WTC11 (cell line): Measurements from ENCODE around the gene CHL1. TPM values are rescaled to one million over a fixed set of nuclear protein-coding genes. Genes with fewer than 3 reads are reported as not detected.

Experiments used
- ATAC-seq: fragments of 200-7000 bp; cut with Tn5 transposase; 2 replicates; pipeline ENCODE4 v1.10.0; 2021; ENCODE audit warnings: mild to moderate bottlenecking, moderate library complexity
- CTCF ChIA-PET: fragments of 300-600 bp; sonication (Branson Sonifier 250); formaldehyde crosslinking; loops from one replicate; lab custom pipeline; 2021; ENCODE audit warnings: antibody characterized with exemption; lab: Charles Lee
- POLR2A ChIA-PET: fragments of 350-600 bp; sonication (Branson Sonifier 250); formaldehyde crosslinking; loops from one replicate; lab custom pipeline; 2021; ENCODE audit warnings: antibody characterized with exemption; lab: Charles Lee
- DNase-seq: peaks from one replicate; pipeline ENCODE4 v3.0.0; 2021; ENCODE audit warnings: low spot score
- H3K27ac Mint-ChIP-seq: 2 replicates; pipeline ENCODE4 v1.8.0; 2021; ENCODE audit warnings: mixed read lengths
- H3K27me3 Mint-ChIP-seq: 2 replicates; pipeline ENCODE4 v1.8.0; 2021; ENCODE audit warnings: low read depth, mild to moderate bottlenecking, moderate library complexity, mixed read lengths
- H3K36me3 Mint-ChIP-seq: 2 replicates; pipeline ENCODE4 v1.8.0; 2021; ENCODE audit warnings: mixed read lengths
- H3K4me1 Mint-ChIP-seq: 2 replicates; pipeline ENCODE4 v1.8.0; 2022; ENCODE audit warnings: mixed read lengths
- H3K4me3 Mint-ChIP-seq: 2 replicates; pipeline ENCODE4 v1.8.0; 2021; ENCODE audit warnings: mild to moderate bottlenecking, moderate library complexity, mixed read lengths
- H3K9me3 Mint-ChIP-seq: 2 replicates; pipeline ENCODE4 v1.8.0; 2021; ENCODE audit warnings: mixed read lengths
- ARID4B ChIP-seq: sonication (generic); formaldehyde crosslinking; IDR thresholded peaks from 2 replicates; pipeline ENCODE4 v1.8.0; 2023; ENCODE audit warnings: missing genetic modification reagents, mild to moderate bottlenecking, borderline replicate concordance
- ATF1 ChIP-seq: sonication (generic); formaldehyde crosslinking; IDR thresholded peaks from 2 replicates; pipeline ENCODE4 v1.8.1; 2023; ENCODE audit warnings: mild to moderate bottlenecking, moderate library complexity, missing genetic modification reagents
- ATF6 ChIP-seq: sonication (generic); formaldehyde crosslinking; IDR thresholded peaks from 2 replicates; pipeline ENCODE4 v1.8.1; 2023; ENCODE audit warnings: mild to moderate bottlenecking, missing genetic modification reagents
- CDX4 ChIP-seq: fragments of 250-450 bp; sonication (Bioruptor Pico); IDR thresholded peaks from 2 replicates; pipeline ENCODE4 v1.9.0; 2021; ENCODE audit warnings: moderate library complexity, mild to moderate bottlenecking, inconsistent platforms, borderline replicate concordance
- CREM ChIP-seq: sonication (generic); formaldehyde crosslinking; IDR thresholded peaks from 2 replicates; pipeline ENCODE4 v1.8.1; 2022; ENCODE audit warnings: mild to moderate bottlenecking, missing genetic modification reagents, moderate library complexity
- E2F4 ChIP-seq: sonication (generic); formaldehyde crosslinking; IDR thresholded peaks from 2 replicates; pipeline ENCODE4 v1.8.1; 2022; ENCODE audit warnings: low read depth, mild to moderate bottlenecking, moderate library complexity, missing genetic modification reagents, borderline replicate concordance
- ESRRA ChIP-seq: sonication (generic); formaldehyde crosslinking; IDR thresholded peaks from 2 replicates; pipeline ENCODE4 v1.8.1; 2022; ENCODE audit warnings: mild to moderate bottlenecking, missing genetic modification reagents, borderline replicate concordance
- MLX ChIP-seq: sonication (generic); formaldehyde crosslinking; IDR thresholded peaks from 2 replicates; pipeline ENCODE4 v1.8.1; 2023; ENCODE audit warnings: mild to moderate bottlenecking, missing genetic modification reagents, moderate library complexity
- MYBL2 ChIP-seq: sonication (generic); formaldehyde crosslinking; IDR thresholded peaks from 2 replicates; pipeline ENCODE4 v1.8.1; 2023; ENCODE audit warnings: mild to moderate bottlenecking, moderate library complexity, missing genetic modification reagents
- NFE2L1 ChIP-seq: sonication (generic); formaldehyde crosslinking; IDR thresholded peaks from 2 replicates; pipeline ENCODE4 v1.8.1; 2023; ENCODE audit warnings: missing genetic modification reagents
- RELA ChIP-seq: sonication (generic); formaldehyde crosslinking; IDR thresholded peaks from 2 replicates; pipeline ENCODE4 v1.8.1; 2022; ENCODE audit warnings: missing genetic modification reagents, mild to moderate bottlenecking, borderline replicate concordance
- RORB ChIP-seq: fragments of 250-450 bp; sonication (Bioruptor Pico); IDR thresholded peaks from 2 replicates; pipeline ENCODE4 v1.9.0; 2021; ENCODE audit warnings: mild to moderate bottlenecking
- SMAD3 ChIP-seq: sonication (generic); formaldehyde crosslinking; IDR thresholded peaks from 2 replicates; pipeline ENCODE4 v1.8.0; 2022; ENCODE audit warnings: missing genetic modification reagents, mild to moderate bottlenecking, borderline replicate concordance
- SMAD4 ChIP-seq: sonication (generic); formaldehyde crosslinking; IDR thresholded peaks from 2 replicates; pipeline ENCODE4 v1.8.0; 2022; ENCODE audit warnings: mild to moderate bottlenecking, missing genetic modification reagents
- SP1 ChIP-seq: sonication (generic); formaldehyde crosslinking; conservative IDR thresholded peaks from 2 replicates; pipeline ENCODE4 v1.8.1; 2022; ENCODE audit warnings: missing genetic modification reagents
- TCF7 ChIP-seq: sonication (generic); formaldehyde crosslinking; IDR thresholded peaks from 2 replicates; pipeline ENCODE4 v1.8.0; 2022; ENCODE audit warnings: mild to moderate bottlenecking, low read depth, missing genetic modification reagents, moderate library complexity
- USF1 ChIP-seq: sonication (generic); formaldehyde crosslinking; IDR thresholded peaks from 2 replicates; pipeline ENCODE4 v1.8.0; 2022; ENCODE audit warnings: mild to moderate bottlenecking, missing genetic modification reagents
- ZNF232 ChIP-seq: sonication (generic); formaldehyde crosslinking; IDR thresholded peaks from 2 replicates; pipeline ENCODE4 v1.8.0; 2022; ENCODE audit warnings: mild to moderate bottlenecking, missing genetic modification reagents
- ZNF263 ChIP-seq: sonication (generic); formaldehyde crosslinking; IDR thresholded peaks from 2 replicates; pipeline ENCODE4 v1.8.1; 2022; ENCODE audit warnings: low read depth, mild to moderate bottlenecking, moderate library complexity, missing genetic modification reagents
- ZNF317 ChIP-seq: sonication (generic); formaldehyde crosslinking; IDR thresholded peaks from 2 replicates; pipeline ENCODE4 v1.8.1; 2023; ENCODE audit warnings: low read depth, mild to moderate bottlenecking, moderate library complexity, missing genetic modification reagents, borderline replicate concordance
- total RNA-seq: library from RNA; stranded (reverse); gene quantifications from 3 replicates; pipeline ENCODE4 v1.2.3, GENCODE V29; 2021

The CHL1 gene
- total RNA-seq, 1 experiment from 2014 or later, result not detected

- TF ChIP-seq E2F4 (CRISPR knock-in tag), result no peak
- TF ChIP-seq RORB (CRISPR knock-in tag), result no peak
- TF ChIP-seq USF1, result no peak
- TF ChIP-seq ATF6 (CRISPR knock-in tag), result no peak
- no peak for TF ChIP-seq ZNF317 (CRISPR knock-in tag)
- no peak for TF ChIP-seq SMAD3 (CRISPR knock-in tag)
- TF ChIP-seq CDX4 (CRISPR knock-in tag), result no peak
- TF ChIP-seq ATF1 (CRISPR knock-in tag), result no peak
Observed at GRCh38 chr3:325495-325894, 128.9 kb downstream of the CHL1 start (continued).

GRCh38 chr3:330494-331115, 134.0 kb downstream of the CHL1 start:
- H3K36me3 Mint-ChIP-seq, result peaks cover 40% of the 10 kb centered on the region
- ATAC-seq, result no peak
- H3K4me3 Mint-ChIP-seq, result no peak overlapping the region

GRCh38 chr3:331881-332280, 135.3 kb downstream of the CHL1 start:
- no peak for DNase-seq
- peaks cover 46% of the 10 kb centered on the region for H3K36me3 Mint-ChIP-seq
- no peaks in the 10 kb centered on the region; the same call in 1 of the 2 replicates for H3K27me3 Mint-ChIP-seq
- POLR2A ChIA-PET, result no interaction called here
- H3K9me3 Mint-ChIP-seq, result peaks cover 76% of the 10 kb centered on the region
- CTCF ChIA-PET, result no interaction called here
- no peak for ATAC-seq
- H3K4me1 Mint-ChIP-seq, result no peaks in the 10 kb centered on the region
- H3K4me3 Mint-ChIP-seq, result no peak overlapping the region
- H3K27ac Mint-ChIP-seq, result no peak overlapping the region
- TF ChIP-seq NFE2L1 (no peak), ESRRA (CRISPR knock-in tag) (no peak), ARID4B (CRISPR knock-in tag) (no peak), SMAD4 (no peak), SP1 (CRISPR knock-in tag) (no peak), E2F4 (CRISPR knock-in tag) (no peak), TCF7 (CRISPR knock-in tag) (no peak)

More at GRCh38 chr3:330494-331115, 134.0 kb downstream of the CHL1 start:
- TF ChIP-seq MLX, result no peak
- TF ChIP-seq ZNF263, result no peak
- TF ChIP-seq RELA (CRISPR knock-in tag), result no peak
- TF ChIP-seq CREM (CRISPR knock-in tag), result no peak
- no peak for TF ChIP-seq MYBL2 (CRISPR knock-in tag)
- no peak for TF ChIP-seq E2F4 (CRISPR knock-in tag)
- no peak for TF ChIP-seq ZNF232
- DNase-seq, result no peak
- Mint-ChIP-seq H3K9me3 (peaks cover 68% of the 10 kb centered on the region), H3K27me3 (no peaks in the 10 kb centered on the region; the same call in 1 of the 2 replicates), H3K27ac (no peak overlapping the region), H3K4me1 (no peaks in the 10 kb centered on the region)
- ChIA-PET CTCF (no interaction called here), POLR2A (no interaction called here)
